Measurements from ENCODE around the gene COQ2. TPM values are rescaled to one million over a fixed set of nuclear protein-coding genes. Genes with fewer than 3 reads are reported as not detected.

The COQ2 gene
- total RNA-seq, 1 experiment from 2014 or later: 27.8 TPM

- no peaks in the 10 kb centered on the region for H3K9me3 Mint-ChIP-seq (ENCODE audit: unreplicated experiment)
- H3K4me3 Mint-ChIP-seq (ENCODE audit: unreplicated experiment): no peak overlapping the region
- no peak for TF ChIP-seq CTCF (IDR thresholded peaks at IDR 0.05; ENCODE audit: unreplicated experiment)
- no peaks in the 10 kb centered on the region for H3K27me3 Mint-ChIP-seq (ENCODE audit: insufficient read depth, unreplicated experiment)
- peaks cover 5% of the 10 kb centered on the region for H3K4me1 Mint-ChIP-seq (ENCODE audit: insufficient read depth, unreplicated experiment)
- no TSS peak for BruUV-seq (replicated peaks)
- H3K27ac Mint-ChIP-seq (ENCODE audit: low read depth, unreplicated experiment): no peak overlapping the region
- ChIA-PET CTCF (interaction anchor here (0.6 to 0.7 kb wide), 2 partner anchors 42 to 43 kb away, joined by 3 read pairs; no protein-coding TSS in a partner anchor), POLR2A (no interaction called here)
- peaks cover 12% of the 10 kb centered on the region for H3K36me3 Mint-ChIP-seq (ENCODE audit: insufficient read depth, unreplicated experiment)
- intact Hi-C loops (cut with micrococcal nuclease): no loop called here
- peak; percentile 13 for DNase-seq (ENCODE audit: unreplicated experiment)
These were observed 36.0 kb upstream of the COQ2 start for GRCh38 chr4:83320548-83320947.

- CTCF ChIA-PET: interaction anchor here (0.7 kb wide), 1 partner anchor 53 kb away, joined by 3 read pairs; no protein-coding TSS in a partner anchor
- H3K4me3 Mint-ChIP-seq (ENCODE audit: unreplicated experiment): no peak overlapping the region
These were observed 34.1 kb upstream of the COQ2 start for GRCh38 chr4:83318666-83319065.

GRCh38 chr4:83317671-83318070, 33.1 kb upstream of the COQ2 start:
- no TSS peak for BruUV-seq (replicated peaks)
- H3K27me3 Mint-ChIP-seq (ENCODE audit: insufficient read depth, unreplicated experiment): no peaks in the 10 kb centered on the region
- peaks cover 12% of the 10 kb centered on the region for H3K36me3 Mint-ChIP-seq (ENCODE audit: insufficient read depth, unreplicated experiment)
- no peak for DNase-seq (ENCODE audit: unreplicated experiment)
- ChIA-PET CTCF (no interaction called here), POLR2A (interaction anchor here (0.7 kb wide), 1 partner anchor 9 kb away, joined by 4 read pairs; no protein-coding TSS in a partner anchor)
- H3K4me1 Mint-ChIP-seq (ENCODE audit: insufficient read depth, unreplicated experiment): peaks cover 5% of the 10 kb centered on the region
- intact Hi-C loops (cut with micrococcal nuclease): no loop called here
- TF ChIP-seq CTCF (IDR thresholded peaks at IDR 0.05; ENCODE audit: unreplicated experiment): no peak
- H3K4me3 Mint-ChIP-seq (ENCODE audit: unreplicated experiment): no peak overlapping the region
- no peaks in the 10 kb centered on the region for H3K9me3 Mint-ChIP-seq (ENCODE audit: unreplicated experiment)
- H3K27ac Mint-ChIP-seq (ENCODE audit: low read depth, unreplicated experiment): no peak overlapping the region

More at GRCh38 chr4:83318666-83319065, 34.1 kb upstream of the COQ2 start:
- peaks cover 5% of the 10 kb centered on the region for H3K4me1 Mint-ChIP-seq (ENCODE audit: insufficient read depth, unreplicated experiment)
- POLR2A ChIA-PET: interaction anchor here (0.7 kb wide), 1 partner anchor 11 kb away, joined by 3 read pairs; no protein-coding TSS in a partner anchor
- H3K27me3 Mint-ChIP-seq (ENCODE audit: insufficient read depth, unreplicated experiment): no peaks in the 10 kb centered on the region
- no peak for DNase-seq (ENCODE audit: unreplicated experiment)
- H3K9me3 Mint-ChIP-seq (ENCODE audit: unreplicated experiment): no peaks in the 10 kb centered on the region
- no peak overlapping the region for H3K27ac Mint-ChIP-seq (ENCODE audit: low read depth, unreplicated experiment)
- intact Hi-C loops (cut with micrococcal nuclease): no loop called here
- BruUV-seq (replicated peaks): no TSS peak
- TF ChIP-seq CTCF (IDR thresholded peaks at IDR 0.05; ENCODE audit: unreplicated experiment): no peak
- peaks cover 12% of the 10 kb centered on the region for H3K36me3 Mint-ChIP-seq (ENCODE audit: insufficient read depth, unreplicated experiment)

GRCh38 chr4:83316459-83317165, 32.0 kb upstream of the COQ2 start:
- peaks cover 5% of the 10 kb centered on the region for H3K4me1 Mint-ChIP-seq (ENCODE audit: insufficient read depth, unreplicated experiment)
- no peak for DNase-seq (ENCODE audit: unreplicated experiment)
- no peaks in the 10 kb centered on the region for H3K9me3 Mint-ChIP-seq (ENCODE audit: unreplicated experiment)
- ChIA-PET CTCF (interaction anchor here (0.6 kb wide), 1 partner anchor 646 kb away, joined by 4 read pairs; no protein-coding TSS in a partner anchor), POLR2A (interaction anchor here (0.6 kb wide), 1 partner anchor 42 kb away, joined by 3 read pairs; no protein-coding TSS in a partner anchor)
- BruUV-seq (replicated peaks): TSS peak; percentile 47
- H3K4me3 Mint-ChIP-seq (ENCODE audit: unreplicated experiment): no peak overlapping the region
- no peak for TF ChIP-seq CTCF (IDR thresholded peaks at IDR 0.05; ENCODE audit: unreplicated experiment)
- H3K27ac Mint-ChIP-seq (ENCODE audit: low read depth, unreplicated experiment): no peak overlapping the region
- H3K36me3 Mint-ChIP-seq (ENCODE audit: insufficient read depth, unreplicated experiment): peaks cover 15% of the 10 kb centered on the region
- H3K27me3 Mint-ChIP-seq (ENCODE audit: insufficient read depth, unreplicated experiment): no peaks in the 10 kb centered on the region
- intact Hi-C loops (cut with micrococcal nuclease): no loop called here
